SH-SY5Y (cell line): ENCODE data around the gene IGLL5.
A peak's percentile ranks its signal among the peaks of the same experiment; 100 is the strongest.

Source experiments
- GATA2 ChIP-seq: IDR thresholded peaks from 2 replicates; pipeline ENCODE4 v1.6.1; 2011; ENCODE audit warnings: mild to moderate bottlenecking, low read depth, low read length
- GATA3 ChIP-seq: IDR thresholded peaks from 2 replicates; pipeline ENCODE4 v1.6.1; 2011; ENCODE audit warnings: low read depth, mild to moderate bottlenecking, low read length, moderate library complexity

IGLL5 gene

GRCh38 chr22:22871536-22872278 lies 15.9 kb upstream of the IGLL5 start:
- TF ChIP-seq GATA3 = no peak
- no peak for TF ChIP-seq GATA2

GRCh38 chr22:22872722-22873708 lies 14.6 kb upstream of the IGLL5 start:
- no peak for TF ChIP-seq GATA2
- no peak for TF ChIP-seq GATA3

DNA sequence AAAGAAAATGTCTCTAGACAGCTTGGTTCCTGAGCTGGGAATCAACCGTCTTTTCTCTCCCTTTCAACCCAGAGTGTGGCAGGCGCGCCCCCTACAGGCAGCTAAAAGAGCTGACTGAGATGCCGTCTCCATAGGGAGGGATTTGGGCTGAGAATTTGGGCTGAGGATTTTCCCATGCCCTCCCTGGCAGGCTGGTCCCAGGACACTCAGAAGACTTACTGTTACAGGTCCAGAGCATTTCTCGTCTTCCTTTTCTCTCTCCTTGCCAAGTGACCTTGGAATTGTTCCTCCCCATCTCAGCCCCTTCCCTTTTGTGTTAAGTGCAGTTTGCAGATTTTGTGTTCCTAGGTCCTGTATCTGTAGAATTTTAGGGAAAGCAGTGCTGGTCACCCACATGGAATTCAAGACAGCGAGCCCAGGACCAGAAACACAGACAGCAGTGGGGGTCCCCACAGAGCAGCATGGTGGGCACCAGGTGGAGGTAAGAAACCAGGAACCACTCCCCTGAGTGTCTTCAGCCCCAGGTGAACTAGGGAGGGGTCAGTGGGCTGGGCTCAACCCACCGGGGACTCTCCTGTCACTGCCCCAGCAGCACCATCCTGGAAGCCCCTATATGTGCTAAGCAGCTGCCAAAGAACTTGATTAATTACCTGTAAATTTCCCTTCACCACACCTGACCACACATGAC lies 9.9 kb upstream of the IGLL5 start:
- TF ChIP-seq GATA3 (no peak), GATA2 (no peak)

DNA sequence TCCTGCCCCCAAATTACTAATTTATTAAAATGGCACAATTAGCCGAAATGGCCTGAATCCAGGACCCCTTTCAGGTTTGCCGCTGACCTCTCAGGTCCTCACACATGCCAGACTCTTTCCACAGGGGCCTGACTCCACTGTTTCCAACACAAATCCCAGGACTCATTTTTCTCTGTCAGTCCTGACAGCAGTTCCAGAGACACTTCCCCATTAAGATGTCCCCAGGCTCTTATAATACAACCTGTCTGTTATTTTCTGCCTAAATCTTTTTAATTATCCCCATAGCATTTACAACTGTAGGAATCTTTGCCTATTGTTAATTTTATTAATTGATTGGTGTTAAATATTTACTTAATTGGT lies 9.4 kb upstream of the IGLL5 start:
- TF ChIP-seq GATA3 (no peak), GATA2 (no peak)

- TF ChIP-seq GATA3 (no peak), GATA2 (no peak)
Observed at GRCh38 chr22:22878801-22879674, 8.6 kb upstream of the IGLL5 start.

- TF ChIP-seq GATA3 (no peak), GATA2 (no peak)
Observed at GRCh38 chr22:22879675-22880155, 7.9 kb upstream of the IGLL5 start.

DNA sequence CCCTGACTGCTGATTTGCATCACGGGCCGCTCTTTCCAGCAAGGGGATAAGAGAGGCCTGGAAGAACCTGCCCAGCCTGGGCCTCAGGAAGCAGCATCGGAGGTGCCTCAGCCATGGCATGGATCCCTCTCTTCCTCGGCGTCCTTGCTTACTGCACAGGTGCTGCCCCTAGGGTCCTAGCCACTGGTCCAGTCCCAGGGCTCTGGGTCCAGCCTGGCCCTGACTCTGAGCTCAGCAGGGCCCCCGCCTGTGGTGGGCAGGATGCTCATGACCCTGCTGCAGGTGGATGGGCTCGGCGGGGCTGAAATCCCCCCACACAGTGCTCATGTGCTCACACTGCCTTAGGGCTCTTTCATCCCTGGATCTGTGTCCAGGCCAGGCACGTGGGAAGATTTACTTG lies 7.0 kb upstream of the IGLL5 start:
- no peak for TF ChIP-seq GATA3
- TF ChIP-seq GATA2 = no peak

- TF ChIP-seq GATA2 = peak; percentile 93
- no peak for TF ChIP-seq GATA3
Observed at GRCh38 chr22:22881116-22882000, 6.3 kb upstream of the IGLL5 start.

GRCh38 chr22:22882033-22882717 lies 5.4 kb upstream of the IGLL5 start:
- TF ChIP-seq GATA3 (no peak), GATA2 (no peak)

DNA sequence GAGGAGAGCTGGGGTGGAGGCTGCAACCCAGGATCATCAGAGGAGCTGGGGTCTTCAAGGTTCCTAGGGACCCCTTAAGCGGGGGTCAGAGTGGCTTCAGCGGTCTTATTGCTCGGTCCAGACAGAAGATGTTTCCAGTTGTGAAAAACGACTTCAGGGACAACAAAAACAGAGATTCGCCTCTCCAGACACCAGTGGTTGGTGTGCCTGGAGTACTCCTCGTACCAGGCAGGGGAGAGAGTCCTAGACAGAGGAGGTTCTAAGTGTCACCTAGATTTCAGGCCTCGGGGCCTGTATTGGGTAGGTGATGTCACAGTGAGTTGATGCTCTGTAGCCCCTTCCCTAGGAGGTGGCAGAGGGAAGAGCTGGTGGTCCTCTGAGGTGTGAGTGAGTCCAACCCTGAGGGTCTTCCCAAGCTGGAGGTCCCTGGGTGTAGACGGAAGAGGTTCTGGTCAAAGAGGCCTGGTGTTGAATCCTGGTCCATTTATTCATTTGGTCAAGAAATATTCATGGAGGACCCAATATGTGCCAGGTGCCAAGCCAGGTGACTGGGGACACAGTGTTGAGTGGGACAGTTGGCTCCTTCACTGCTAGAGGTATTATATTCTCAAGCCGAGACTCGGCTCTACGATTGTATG lies 4.4 kb upstream of the IGLL5 start:
- TF ChIP-seq GATA3 (no peak), GATA2 (no peak)

GRCh38 chr22:22884010-22884887 lies 3.4 kb upstream of the IGLL5 start:
- TF ChIP-seq GATA3 (no peak), GATA2 (no peak)
